ENCODE results near the gene VPS9D1.

- TF ChIP-seq CTCF (IDR thresholded peaks at IDR 0.05), result no peak
- TF ChIP-seq, protein P1, sequence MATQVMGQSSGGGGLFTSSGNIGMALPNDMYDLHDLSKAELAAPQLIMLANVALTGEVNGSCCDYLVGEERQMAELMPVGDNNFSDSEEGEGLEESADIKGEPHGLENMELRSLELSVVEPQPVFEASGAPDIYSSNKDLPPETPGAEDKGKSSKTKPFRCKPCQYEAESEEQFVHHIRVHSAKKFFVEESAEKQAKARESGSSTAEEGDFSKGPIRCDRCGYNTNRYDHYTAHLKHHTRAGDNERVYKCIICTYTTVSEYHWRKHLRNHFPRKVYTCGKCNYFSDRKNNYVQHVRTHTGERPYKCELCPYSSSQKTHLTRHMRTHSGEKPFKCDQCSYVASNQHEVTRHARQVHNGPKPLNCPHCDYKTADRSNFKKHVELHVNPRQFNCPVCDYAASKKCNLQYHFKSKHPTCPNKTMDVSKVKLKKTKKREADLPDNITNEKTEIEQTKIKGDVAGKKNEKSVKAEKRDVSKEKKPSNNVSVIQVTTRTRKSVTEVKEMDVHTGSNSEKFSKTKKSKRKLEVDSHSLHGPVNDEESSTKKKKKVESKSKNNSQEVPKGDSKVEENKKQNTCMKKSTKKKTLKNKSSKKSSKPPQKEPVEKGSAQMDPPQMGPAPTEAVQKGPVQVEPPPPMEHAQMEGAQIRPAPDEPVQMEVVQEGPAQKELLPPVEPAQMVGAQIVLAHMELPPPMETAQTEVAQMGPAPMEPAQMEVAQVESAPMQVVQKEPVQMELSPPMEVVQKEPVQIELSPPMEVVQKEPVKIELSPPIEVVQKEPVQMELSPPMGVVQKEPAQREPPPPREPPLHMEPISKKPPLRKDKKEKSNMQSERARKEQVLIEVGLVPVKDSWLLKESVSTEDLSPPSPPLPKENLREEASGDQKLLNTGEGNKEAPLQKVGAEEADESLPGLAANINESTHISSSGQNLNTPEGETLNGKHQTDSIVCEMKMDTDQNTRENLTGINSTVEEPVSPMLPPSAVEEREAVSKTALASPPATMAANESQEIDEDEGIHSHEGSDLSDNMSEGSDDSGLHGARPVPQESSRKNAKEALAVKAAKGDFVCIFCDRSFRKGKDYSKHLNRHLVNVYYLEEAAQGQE (IDR thresholded peaks at IDR 0.05; ENCODE audit: insufficient read depth in 1 of 2, low read depth in 2 of 2, low read length in 1 of 2), result no peak
- no peak for TF ChIP-seq POLR2AphosphoS5 (IDR thresholded peaks at IDR 0.05; ENCODE audit: low read depth, low read length)
- TF ChIP-seq SIN3A (IDR thresholded peaks at IDR 0.05; ENCODE audit: borderline replicate concordance, insufficient read depth, low read depth, low read length), result no peak
- no peak for TF ChIP-seq TCF7L2 (IDR thresholded peaks at IDR 0.05; ENCODE audit: low read depth, low read length)
Observed at GRCh38 chr16:89709716-89710432, 10.8 kb downstream of the VPS9D1 start.
